IMR-90 (cell line): ENCODE data around the gene ANKRD52.

Source experiments
- CTCF ChIP-seq: conservative IDR thresholded peaks from 2 replicates; pipeline ENCODE4 v1.5.1; 2012; ENCODE audit warnings: mild to moderate bottlenecking, low read depth, low read length, improper control_type of control experiment
- FOS ChIP-seq: fragments of 150-350 bp; IDR thresholded peaks from 2 replicates; pipeline ENCODE4 v1.6.1; 2016; ENCODE audit warnings: low read depth, low read length
- MXI1 ChIP-seq: IDR thresholded peaks from 2 replicates; pipeline ENCODE4 v1.6.1; 2012; ENCODE audit warnings: low read depth, mild to moderate bottlenecking, low read length, moderate library complexity, borderline replicate concordance
- POLR2A ChIP-seq: IDR thresholded peaks from 2 replicates; pipeline ENCODE4 v1.6.1; 2012; ENCODE audit warnings: mild to moderate bottlenecking, low read depth, low read length

- TF ChIP-seq POLR2A (no peak), FOS (no peak), CTCF (no peak), MXI1 (no peak)
These were observed 41.7 kb downstream of the ANKRD52 start for GRCh38 chr12:56216461-56216860.
